ENCODE measurements around the gene SIK3. TPM values are rescaled to one million over a fixed set of nuclear protein-coding genes. Genes with fewer than 3 reads are reported as not detected.

SIK3 gene
- total and polyA plus RNA-seq, 12 donors, result 9.9 to 47.3 (median 36.5) TPM

DNA sequence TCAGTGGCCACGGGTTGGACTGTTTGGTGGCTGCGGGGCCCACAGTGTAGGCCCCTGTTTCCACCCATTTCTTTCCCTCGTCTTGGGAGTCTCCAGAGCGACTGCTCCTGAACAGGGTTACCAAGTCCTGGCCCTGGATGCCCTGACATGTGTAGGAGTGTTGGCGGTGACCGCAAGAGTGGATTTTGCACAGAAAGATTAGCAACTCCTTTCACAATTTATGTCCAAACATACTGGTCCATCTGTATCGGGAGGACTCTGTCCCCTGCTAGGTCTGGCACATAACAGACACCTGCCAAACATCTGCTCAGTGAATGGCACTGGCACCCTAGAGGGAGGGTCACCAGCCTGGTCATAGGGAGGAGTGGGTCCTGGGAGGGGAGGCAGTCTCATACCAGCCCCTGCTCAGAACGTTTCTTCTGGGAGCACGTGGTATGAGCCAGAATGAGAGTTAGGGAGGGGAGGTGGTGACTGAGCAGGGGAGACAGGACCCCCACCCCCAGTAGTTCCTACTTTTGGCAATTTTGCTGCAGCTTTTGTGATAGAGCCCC is 257.4 kb downstream of the SIK3 start:
- peaks cover 11 to 53% (median 25%) of the 10 kb centered on the region in 9 donors for H3K4me1 ChIP-seq
- TF ChIP-seq, protein P1, sequence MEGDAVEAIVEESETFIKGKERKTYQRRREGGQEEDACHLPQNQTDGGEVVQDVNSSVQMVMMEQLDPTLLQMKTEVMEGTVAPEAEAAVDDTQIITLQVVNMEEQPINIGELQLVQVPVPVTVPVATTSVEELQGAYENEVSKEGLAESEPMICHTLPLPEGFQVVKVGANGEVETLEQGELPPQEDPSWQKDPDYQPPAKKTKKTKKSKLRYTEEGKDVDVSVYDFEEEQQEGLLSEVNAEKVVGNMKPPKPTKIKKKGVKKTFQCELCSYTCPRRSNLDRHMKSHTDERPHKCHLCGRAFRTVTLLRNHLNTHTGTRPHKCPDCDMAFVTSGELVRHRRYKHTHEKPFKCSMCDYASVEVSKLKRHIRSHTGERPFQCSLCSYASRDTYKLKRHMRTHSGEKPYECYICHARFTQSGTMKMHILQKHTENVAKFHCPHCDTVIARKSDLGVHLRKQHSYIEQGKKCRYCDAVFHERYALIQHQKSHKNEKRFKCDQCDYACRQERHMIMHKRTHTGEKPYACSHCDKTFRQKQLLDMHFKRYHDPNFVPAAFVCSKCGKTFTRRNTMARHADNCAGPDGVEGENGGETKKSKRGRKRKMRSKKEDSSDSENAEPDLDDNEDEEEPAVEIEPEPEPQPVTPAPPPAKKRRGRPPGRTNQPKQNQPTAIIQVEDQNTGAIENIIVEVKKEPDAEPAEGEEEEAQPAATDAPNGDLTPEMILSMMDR (IDR thresholded peaks at IDR 0.05), result no peak
- no peaks in the 10 kb centered on the region for H3K27me3 ChIP-seq
- peaks cover 0 to 33% (median 9%) of the 10 kb centered on the region in 9 donors for H3K36me3 ChIP-seq
- H3K9me3 ChIP-seq, result no peaks in the 10 kb centered on the region
- H3K27ac ChIP-seq, result peak overlapping the region in 1 of 10 donors; percentile 4
- intact Hi-C loops (cut with DNase I), result no loop called here
- ATAC-seq (no peak), DNase-seq (no peak)
- 65 to 74% methylated on average over 9 of the region's 9 CpGs for WGBS, 2 donors
- H3K4me3 ChIP-seq, result no peak overlapping the region

DNA sequence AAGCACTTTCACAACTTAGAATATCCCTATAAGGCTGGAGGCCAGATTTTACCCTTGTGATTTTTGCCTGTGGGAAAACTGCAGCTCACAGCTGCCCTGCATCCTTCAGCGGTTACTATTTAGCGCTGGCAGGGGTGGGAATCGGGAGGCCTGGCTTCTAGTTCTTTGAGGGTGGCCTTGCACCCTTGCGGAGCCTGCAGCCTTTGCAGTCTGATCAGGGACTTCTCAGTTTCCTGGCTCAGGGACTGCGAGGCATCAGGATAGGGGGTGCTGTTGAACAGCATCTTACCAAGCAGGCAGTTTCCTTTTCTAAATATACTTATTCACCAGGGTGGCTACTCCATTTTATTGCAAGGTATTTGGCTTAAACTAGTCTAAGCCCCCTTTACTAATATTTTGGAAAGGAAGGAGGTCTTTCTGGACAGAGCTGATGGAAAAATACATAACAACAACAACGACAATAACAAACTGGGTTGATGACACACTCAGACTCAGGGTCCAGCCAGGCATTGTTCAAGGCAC is 257.9 kb downstream of the SIK3 start:
- WGBS, 2 donors, result 54 to 58% methylated on average over 6 of the region's 6 CpGs
- Histone ChIP-seq H3K4me1 (peaks cover 11 to 54% (median 30%) of the 10 kb centered on the region in 9 donors), H3K9me3 (no peaks in the 10 kb centered on the region), H3K36me3 (peaks cover 0 to 28% (median 4%) of the 10 kb centered on the region in 9 donors), H3K27me3 (no peaks in the 10 kb centered on the region), H3K27ac (peak overlapping the region in 1 of 10 donors; percentile 4), H3K4me3 (no peak overlapping the region)
- ATAC-seq (no peak), DNase-seq (no peak)
- intact Hi-C loops (cut with DNase I), result no loop called here
- TF ChIP-seq, protein P1 (IDR thresholded peaks at IDR 0.05), result peak in 7 of 9 donors; percentile 12 to 49 (median 31)

DNA sequence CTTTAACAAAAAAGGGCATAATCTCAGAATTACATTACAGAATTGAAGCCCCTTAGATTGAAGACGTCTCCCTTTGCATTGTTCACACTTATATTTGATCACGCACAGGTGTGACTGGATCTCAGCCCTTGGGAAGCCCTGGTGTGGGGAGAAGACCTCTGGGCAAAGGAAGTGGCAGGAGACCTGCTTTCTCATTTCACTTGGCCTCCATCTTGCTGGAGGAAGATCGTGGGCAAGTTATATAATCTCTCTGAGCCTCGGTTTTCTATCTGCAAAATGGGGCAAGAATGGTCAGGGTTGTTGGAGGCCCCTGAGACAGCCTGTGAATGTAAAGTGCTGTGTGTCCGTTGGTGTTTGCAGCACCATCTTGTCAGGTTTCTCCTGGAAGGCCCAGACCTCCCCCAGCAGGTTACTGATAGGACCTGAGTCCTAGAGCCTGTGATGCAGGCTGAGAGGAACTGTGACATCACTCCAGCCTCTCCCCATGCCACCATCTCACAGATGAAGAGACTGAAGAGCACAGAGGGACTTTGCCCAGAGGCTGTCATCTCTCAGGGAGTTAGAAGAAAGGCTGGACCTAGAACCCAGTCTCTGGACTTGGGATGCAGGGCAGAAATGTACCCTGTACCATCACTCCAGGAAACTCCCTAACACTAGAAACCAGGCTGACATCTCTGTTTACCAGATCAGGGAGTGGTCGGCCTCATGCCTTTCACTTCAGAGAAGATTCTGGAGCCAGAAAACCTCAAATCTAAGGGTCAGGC is 259.7 kb downstream of the SIK3 start:
- ATAC-seq (no peak), DNase-seq (no peak)
- no peaks in the 10 kb centered on the region for H3K27me3 ChIP-seq
- peaks cover 11 to 63% (median 38%) of the 10 kb centered on the region in 9 donors for H3K4me1 ChIP-seq
- H3K27ac ChIP-seq, result no peak overlapping the region
- peaks cover 0 to 11% (median under 1%) of the 10 kb centered on the region in 9 donors for H3K36me3 ChIP-seq
- no peaks in the 10 kb centered on the region for H3K9me3 ChIP-seq
- TF ChIP-seq, protein P1 (IDR thresholded peaks at IDR 0.05), result no peak
- 87 to 94% methylated on average over 6 of the region's 6 CpGs for WGBS, 2 donors
- intact Hi-C loops (cut with DNase I), result loop anchor here in 6 of 10 donors (5.0 kb wide), 3 partner anchors 34 to 46 kb away; partner anchors contain the start of gene APOA5 (in 4 of the 6)
- no peak overlapping the region for H3K4me3 ChIP-seq
